Natural killer cell (primary cell): ENCODE results near the gene RSPH1. TPM values are rescaled to one million over a fixed set of nuclear protein-coding genes. Genes with fewer than 3 reads are reported as not detected.

ENCODE experiments used
- ATAC-seq, 3 donors: fragments of 150-1000 bp in 2 of 3; fragments of 200-7000 bp in 1 of 3; cut with Tn5 transposase; 1 replicate in 1 of 3; 2 replicates in 2 of 3; pipeline ENCODE4 v1.10.0; 2021; ENCODE audit warnings: mild to moderate bottlenecking in 2 of 3, moderate library complexity in 2 of 3
- DNase-seq, 2 donors: peaks; one replicate each; pipeline versions ENCODE4 v3.0.0 to v3.0.0-alpha.2; 2013 to 2021; ENCODE audit warnings: mixed read lengths in 1 of 2
- H3K27ac ChIP-seq: one replicate; pipeline ENCODE4 v1.5.1; 2013; ENCODE audit warnings: mild to moderate bottlenecking, low read length
- H3K27me3 ChIP-seq: one replicate; pipeline ENCODE4 v1.6.1; 2013; ENCODE audit warnings: low read length; ENCODE audit not compliant: control insufficient read depth, insufficient read depth
- H3K36me3 ChIP-seq: one replicate; pipeline ENCODE4 v1.6.1; 2013; ENCODE audit warnings: low read length; ENCODE audit not compliant: control insufficient read depth, insufficient read depth
- H3K4me1 ChIP-seq: one replicate; pipeline ENCODE4 v1.6.1; 2013; ENCODE audit warnings: low read length; ENCODE audit not compliant: control insufficient read depth, insufficient read depth
- H3K4me3 ChIP-seq: one replicate; pipeline ENCODE4 v1.5.1; 2013; ENCODE audit warnings: low read length
- H3K9me3 ChIP-seq: one replicate; pipeline ENCODE4 v1.6.1; 2013; ENCODE audit warnings: low read length; ENCODE audit not compliant: control insufficient read depth, insufficient read depth
- H3K27ac Mint-ChIP-seq, 2 donors: one replicate each; pipeline ENCODE4 v1.8.0; 2022; ENCODE audit warnings: mild to moderate bottlenecking in 2 of 2, mixed read lengths in 2 of 2, moderate library complexity in 1 of 2
- H3K27me3 Mint-ChIP-seq, 2 donors: one replicate each; pipeline ENCODE4 v1.8.0; 2022; ENCODE audit warnings: low read depth in 2 of 2, mixed read lengths in 2 of 2
- H3K36me3 Mint-ChIP-seq: one replicate; pipeline ENCODE4 v1.8.0; 2022; ENCODE audit warnings: mixed read lengths
- H3K4me1 Mint-ChIP-seq, 2 donors: one replicate each; pipeline ENCODE4 v1.8.0; 2022; ENCODE audit warnings: mixed read lengths in 2 of 2
- H3K4me3 Mint-ChIP-seq: one replicate; pipeline ENCODE4 v1.8.0; 2022; ENCODE audit warnings: mild to moderate bottlenecking, moderate library complexity, mixed read lengths
- H3K9me3 Mint-ChIP-seq, 2 donors: one replicate each; pipeline ENCODE4 v1.8.0; 2022; ENCODE audit warnings: mixed read lengths in 2 of 2
- WGBS: methylation state at CpG from one replicate; pipeline ENCODE4 v1.1.7; 2013; ENCODE audit warnings: missing lambda C conversion rate; ENCODE audit not compliant: insufficient coverage; 5-methylcytosine and 5-hydroxymethylcytosine counted together
- intact Hi-C: fragments of 100-400 bp; cut with micrococcal nuclease; formaldehyde crosslinking; loops from one replicate; pipeline ENCODE4 v1.14.2; 2022
- total RNA-seq, 4 donors: library from RNA; stranded (reverse); fragments of 120-200 nt in 1 of 4; gene quantifications; one replicate each; pipeline versions ENCODE4 v1.2.3 to v1.2.4, GENCODE V29; 2013 to 2022
- TF ChIP-seq, protein P1 (sequence below): fragments of 200-600 bp; IDR thresholded peaks from one replicate; pipeline ENCODE4 v1.8.0; 2022; ENCODE audit warnings: antibody characterized with exemption

The RSPH1 gene
- total RNA-seq, 3 donors from 2014 or later (not counting 1 experiment from before 2014, with no cell fraction given): 0.16 TPM; not detected in 2

DNA sequence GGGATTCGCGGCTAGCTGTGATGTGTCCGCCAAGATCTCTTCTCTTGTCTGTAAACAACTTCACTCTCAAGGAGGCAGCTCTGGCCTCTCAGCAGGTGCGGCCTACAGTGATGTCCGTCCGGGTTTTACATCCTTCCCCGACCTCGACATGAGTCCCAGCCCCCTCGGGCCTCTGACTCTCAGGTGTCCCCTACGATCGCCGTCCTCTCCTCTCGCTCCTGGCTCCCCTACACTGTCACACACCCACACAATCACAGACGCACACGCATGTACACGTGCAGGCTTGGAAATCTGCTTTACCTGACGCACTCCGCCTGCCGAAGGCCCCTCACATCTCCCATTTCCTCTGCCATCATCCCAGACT, 797 bp upstream of the RSPH1 start:
- Mint-ChIP-seq H3K27ac (peak overlapping the region; percentile 90), H3K4me1 (peaks cover 13 to 15% of the 10 kb centered on the region in 2 donors)
- 41% methylated on average over 19 of the region's 19 CpGs for WGBS

GRCh38 chr21:42495765-42496119, 282 bp downstream of the RSPH1 start:
- TF ChIP-seq, protein P1, sequence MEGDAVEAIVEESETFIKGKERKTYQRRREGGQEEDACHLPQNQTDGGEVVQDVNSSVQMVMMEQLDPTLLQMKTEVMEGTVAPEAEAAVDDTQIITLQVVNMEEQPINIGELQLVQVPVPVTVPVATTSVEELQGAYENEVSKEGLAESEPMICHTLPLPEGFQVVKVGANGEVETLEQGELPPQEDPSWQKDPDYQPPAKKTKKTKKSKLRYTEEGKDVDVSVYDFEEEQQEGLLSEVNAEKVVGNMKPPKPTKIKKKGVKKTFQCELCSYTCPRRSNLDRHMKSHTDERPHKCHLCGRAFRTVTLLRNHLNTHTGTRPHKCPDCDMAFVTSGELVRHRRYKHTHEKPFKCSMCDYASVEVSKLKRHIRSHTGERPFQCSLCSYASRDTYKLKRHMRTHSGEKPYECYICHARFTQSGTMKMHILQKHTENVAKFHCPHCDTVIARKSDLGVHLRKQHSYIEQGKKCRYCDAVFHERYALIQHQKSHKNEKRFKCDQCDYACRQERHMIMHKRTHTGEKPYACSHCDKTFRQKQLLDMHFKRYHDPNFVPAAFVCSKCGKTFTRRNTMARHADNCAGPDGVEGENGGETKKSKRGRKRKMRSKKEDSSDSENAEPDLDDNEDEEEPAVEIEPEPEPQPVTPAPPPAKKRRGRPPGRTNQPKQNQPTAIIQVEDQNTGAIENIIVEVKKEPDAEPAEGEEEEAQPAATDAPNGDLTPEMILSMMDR: no peak
- intact Hi-C loops: loop anchor here (2.0 kb wide), 1 partner anchor 31 kb away; no protein-coding TSS in a partner anchor
- H3K4me3 ChIP-seq: peak overlapping the region; percentile 48
- H3K27me3 Mint-ChIP-seq: peaks cover 5 to 9% of the 10 kb centered on the region in 2 donors
- no peaks in the 10 kb centered on the region for H3K36me3 Mint-ChIP-seq
- peak overlapping the region; percentile 90 for H3K27ac Mint-ChIP-seq
- H3K4me1 Mint-ChIP-seq: peaks cover 13 to 15% of the 10 kb centered on the region in 2 donors
- peak overlapping the region; percentile 65 for H3K27ac ChIP-seq
- no peaks in the 10 kb centered on the region for H3K36me3 ChIP-seq
- ATAC-seq (no peak), DNase-seq (no peak)
- H3K9me3 Mint-ChIP-seq: no peaks in the 10 kb centered on the region
- WGBS: 9% methylated on average over 18 of the region's 18 CpGs
- H3K4me1 ChIP-seq: peaks cover 17% of the 10 kb centered on the region
- H3K27me3 ChIP-seq: no peaks in the 10 kb centered on the region
- H3K9me3 ChIP-seq: no peaks in the 10 kb centered on the region
- H3K4me3 Mint-ChIP-seq: peak overlapping the region; percentile 94

More for the DNA sequence above, 797 bp upstream of the RSPH1 start:
- Histone ChIP-seq H3K9me3 (no peaks in the 10 kb centered on the region), H3K27ac (peak overlapping the region; percentile 65), H3K36me3 (no peaks in the 10 kb centered on the region), H3K27me3 (no peaks in the 10 kb centered on the region), H3K4me1 (peaks cover 17% of the 10 kb centered on the region), H3K4me3 (peak overlapping the region; percentile 48)
- intact Hi-C loops: loop anchor here (2.0 kb wide), 1 partner anchor 32 kb away; no protein-coding TSS in a partner anchor
- H3K4me3 Mint-ChIP-seq: peak overlapping the region; percentile 94
- peaks cover 5 to 9% of the 10 kb centered on the region in 2 donors for H3K27me3 Mint-ChIP-seq
- TF ChIP-seq, protein P1: no peak
- DNase-seq: no peak
- no peaks in the 10 kb centered on the region for H3K36me3 Mint-ChIP-seq
- ATAC-seq: no peak
- no peaks in the 10 kb centered on the region for H3K9me3 Mint-ChIP-seq

DNA sequence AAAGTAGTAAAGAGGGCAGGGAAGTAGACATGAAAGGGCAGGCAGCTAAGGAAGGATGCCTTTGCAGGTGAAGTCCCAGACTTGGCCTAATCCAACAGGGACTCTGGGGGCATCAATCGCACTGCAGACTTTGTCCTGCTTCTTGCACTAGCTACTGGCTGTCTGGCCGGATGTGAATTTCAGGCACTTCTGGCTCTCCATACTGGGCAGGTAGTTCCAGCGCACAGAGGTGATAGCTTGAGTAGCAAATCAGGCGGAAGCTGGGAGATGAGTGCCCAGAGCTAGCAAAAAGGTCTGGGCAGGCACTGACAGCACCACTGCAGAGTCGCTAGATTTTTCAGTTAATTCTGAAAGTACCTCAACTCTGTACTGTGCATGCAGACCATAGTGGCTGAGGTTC, 997 bp downstream of the RSPH1 start:
- Mint-ChIP-seq H3K4me3 (peak overlapping the region; percentile 94), H3K36me3 (no peaks in the 10 kb centered on the region), H3K27me3 (peaks cover 3 to 5% of the 10 kb centered on the region in 2 donors), H3K4me1 (peaks cover 13 to 15% of the 10 kb centered on the region in 2 donors), H3K9me3 (no peaks in the 10 kb centered on the region), H3K27ac (peak overlapping the region in 1 of 2 donors; percentile 90)
- TF ChIP-seq, protein P1: no peak
- no peak for DNase-seq
- intact Hi-C loops: no loop called here
- peaks cover 17% of the 10 kb centered on the region for H3K4me1 ChIP-seq
- no peak overlapping the region for H3K4me3 ChIP-seq
- 96% methylated on average over 5 of the region's 5 CpGs for WGBS
- H3K27me3 ChIP-seq: no peaks in the 10 kb centered on the region
- no peaks in the 10 kb centered on the region for H3K9me3 ChIP-seq
- H3K36me3 ChIP-seq: no peaks in the 10 kb centered on the region
- no peak overlapping the region for H3K27ac ChIP-seq
- no peak for ATAC-seq
